GM19023 (cell line): Measurements from ENCODE around the gene FGF12.

ENCODE experiments used
- ATAC-seq: cut with Tn5 transposase; IDR thresholded peaks from one replicate; pipeline ENCODE4 v1.9.1; 2021; ENCODE audit warnings: mild to moderate bottlenecking, moderate library complexity; ENCODE audit not compliant: unreplicated experiment

FGF12 gene

DNA sequence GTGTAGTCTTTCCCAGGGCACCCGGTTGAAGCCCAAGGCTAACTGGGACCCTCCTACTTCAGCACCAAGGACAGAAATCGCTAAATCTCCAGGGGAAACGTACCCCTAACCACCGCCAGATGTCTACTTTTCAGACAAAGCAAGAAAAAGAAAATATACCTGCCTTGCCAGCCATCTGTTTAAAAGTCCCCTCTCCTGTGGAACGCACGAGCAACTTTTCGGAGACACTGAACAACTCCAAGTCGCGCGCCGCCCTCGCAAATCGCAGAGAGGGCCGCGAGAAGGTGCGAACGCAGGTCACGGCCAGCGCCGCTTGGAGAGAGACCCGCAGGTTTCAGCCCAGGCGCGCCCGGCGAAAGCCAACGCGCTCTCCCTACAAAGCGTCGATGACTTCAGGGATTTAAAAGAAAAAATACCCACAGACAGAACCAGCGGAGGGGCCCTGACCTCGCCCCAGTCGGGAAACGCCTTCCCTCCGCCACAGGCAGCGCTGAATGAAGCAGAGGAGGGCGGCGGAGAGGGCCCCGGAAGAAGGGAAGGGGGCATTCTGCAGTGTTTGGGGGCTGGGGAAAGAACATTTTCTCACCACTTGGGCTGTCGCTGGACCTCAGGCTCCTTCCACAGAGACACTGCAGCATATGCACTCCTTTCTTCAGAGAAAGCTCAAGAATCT, 213.1 kb downstream of the FGF12 start:
- ATAC-seq: no peak

DNA sequence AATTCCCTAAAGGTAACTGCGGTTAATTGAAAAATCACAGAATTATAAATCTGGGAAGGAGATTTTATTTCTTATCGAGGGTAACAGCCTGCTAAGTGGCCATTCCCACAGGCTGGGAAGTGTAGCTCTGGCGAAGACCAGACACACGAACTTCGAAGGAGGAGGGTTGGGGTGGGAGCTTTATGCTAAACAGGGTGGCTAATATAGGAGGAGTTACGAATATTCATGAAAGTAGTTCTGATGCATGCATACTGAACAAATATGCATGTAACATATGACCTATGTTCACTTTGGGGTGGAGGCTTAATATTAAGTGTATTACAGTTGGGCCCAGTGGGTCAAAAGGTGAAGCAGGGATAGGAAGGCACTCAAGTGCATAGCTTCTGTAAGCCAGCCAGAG, 221.6 kb downstream of the FGF12 start:
- no peak for ATAC-seq

DNA sequence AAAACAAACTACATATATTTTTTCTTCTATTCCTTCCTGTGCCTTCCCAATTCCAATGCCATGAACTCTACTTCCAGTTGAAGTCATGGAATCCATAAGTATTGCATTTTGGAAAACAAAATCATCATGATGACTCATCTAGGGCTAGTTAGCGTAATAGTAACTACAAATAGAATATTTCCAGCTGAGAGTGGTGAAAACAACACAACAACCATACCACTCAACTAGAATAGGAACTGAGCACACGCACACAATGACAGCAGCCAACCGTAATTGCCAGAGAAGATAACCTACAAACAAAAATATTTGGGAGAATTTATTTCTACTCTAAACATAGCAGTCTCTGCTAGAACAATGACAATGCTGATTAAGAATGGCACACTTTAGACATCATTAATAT, 225.9 kb downstream of the FGF12 start:
- no peak for ATAC-seq

DNA sequence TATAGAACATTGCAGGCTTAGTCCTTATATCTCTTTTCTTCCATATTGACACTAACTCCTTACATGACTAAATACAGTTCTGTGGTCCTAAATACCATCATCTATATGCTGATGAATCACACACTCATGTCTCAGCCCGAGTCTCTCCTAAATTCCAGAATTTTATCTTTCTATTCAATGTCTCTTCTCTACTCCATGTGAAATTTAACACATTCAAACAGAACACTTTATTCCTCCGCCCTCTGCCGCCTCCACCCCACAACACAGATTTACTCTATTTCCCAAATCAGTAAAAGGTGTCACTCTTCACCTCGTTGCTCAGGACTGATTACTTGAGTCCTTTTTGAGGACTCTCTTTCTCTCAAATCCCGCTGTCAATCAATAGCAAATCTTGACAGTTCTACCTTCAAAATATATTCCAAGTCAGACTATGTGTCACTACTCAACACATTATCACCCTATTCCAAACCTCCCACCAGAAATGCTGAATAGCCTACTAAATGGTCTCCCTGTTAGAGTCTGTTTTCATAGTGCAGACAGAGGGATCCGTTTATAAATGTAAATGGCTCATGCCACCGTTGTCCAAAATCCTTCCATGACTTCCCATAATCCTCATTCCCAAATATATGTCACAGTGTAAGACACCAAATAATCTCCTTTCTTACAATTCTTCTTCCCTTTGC, 230.3 kb downstream of the FGF12 start:
- ATAC-seq: no peak

DNA sequence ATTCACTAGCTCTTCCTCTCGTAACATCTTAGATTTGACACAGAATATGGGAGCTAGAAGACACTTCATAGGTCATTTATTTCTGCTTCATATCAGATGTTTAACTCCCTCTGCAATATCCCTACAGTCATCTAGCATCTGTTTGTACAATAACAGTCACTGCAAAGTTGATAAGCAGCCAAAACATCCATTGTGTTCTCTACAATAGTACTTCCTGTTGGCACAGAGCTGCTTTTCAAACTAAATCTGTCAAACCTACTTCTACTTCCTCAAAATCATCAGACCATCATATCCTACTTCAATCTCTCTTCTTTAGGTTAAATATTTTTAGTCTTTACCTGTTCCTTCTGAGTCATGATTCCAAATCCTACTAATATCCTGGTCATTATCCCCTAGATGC, 233.2 kb downstream of the FGF12 start:
- no peak for ATAC-seq

DNA sequence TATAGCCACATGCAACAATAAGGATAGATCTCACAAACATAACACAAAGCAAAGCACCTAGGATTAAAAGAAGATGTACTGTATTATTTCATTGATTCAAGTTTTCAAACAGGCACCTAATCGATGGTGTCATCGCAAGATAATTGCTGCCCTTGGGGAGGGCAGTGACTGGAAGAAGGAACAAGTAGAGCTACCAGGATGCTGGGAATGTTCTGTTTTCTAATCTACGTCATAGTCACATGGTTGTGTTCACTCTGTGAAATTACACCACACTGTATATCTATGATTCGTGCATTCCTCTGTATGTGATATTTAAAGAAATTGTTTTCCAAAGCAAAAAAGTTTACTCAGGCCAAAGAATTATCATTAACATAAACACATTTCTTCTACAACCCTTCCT, 236.6 kb downstream of the FGF12 start:
- no peak for ATAC-seq

- ATAC-seq: no peak
Observed at GRCh38 chr3:192489579-192489978, 237.8 kb downstream of the FGF12 start.

DNA sequence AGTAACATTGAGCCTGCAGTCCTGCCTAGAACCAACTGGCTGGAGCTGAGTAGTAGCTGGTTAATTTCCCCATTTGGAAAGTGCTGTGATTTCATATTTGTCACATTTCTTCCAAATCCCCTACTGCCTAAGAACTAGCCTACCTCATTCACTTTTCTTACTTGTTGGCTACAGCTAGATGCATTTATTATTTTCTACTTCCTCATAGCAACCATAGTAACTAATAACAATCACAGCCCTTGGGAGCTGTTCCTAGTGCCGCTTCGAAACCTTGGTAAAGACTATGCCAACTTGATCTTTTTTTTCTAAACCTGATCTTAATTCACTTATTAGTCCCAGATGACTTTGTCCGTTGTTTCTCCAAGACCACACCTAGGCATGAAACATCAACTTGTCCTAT, 240.3 kb downstream of the FGF12 start:
- ATAC-seq: no peak

DNA sequence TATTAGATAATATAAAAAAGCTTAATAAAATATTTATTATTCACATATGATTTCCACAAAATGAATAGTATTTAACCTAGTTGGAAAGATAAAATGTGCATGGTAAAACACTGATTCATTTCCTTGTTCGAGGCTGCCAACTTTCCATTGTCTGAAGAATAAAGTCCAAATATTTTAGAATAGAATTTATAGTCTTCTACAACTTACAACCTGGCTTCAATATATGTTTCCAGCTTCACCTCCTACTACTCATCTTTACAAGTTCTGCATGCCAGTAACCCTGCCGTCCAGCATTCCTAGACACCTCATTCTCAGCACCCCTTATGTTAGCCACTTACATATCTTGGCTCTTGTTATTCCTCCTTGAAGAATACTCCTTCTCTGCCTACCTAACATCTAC, 244.5 kb downstream of the FGF12 start:
- ATAC-seq: no peak

DNA sequence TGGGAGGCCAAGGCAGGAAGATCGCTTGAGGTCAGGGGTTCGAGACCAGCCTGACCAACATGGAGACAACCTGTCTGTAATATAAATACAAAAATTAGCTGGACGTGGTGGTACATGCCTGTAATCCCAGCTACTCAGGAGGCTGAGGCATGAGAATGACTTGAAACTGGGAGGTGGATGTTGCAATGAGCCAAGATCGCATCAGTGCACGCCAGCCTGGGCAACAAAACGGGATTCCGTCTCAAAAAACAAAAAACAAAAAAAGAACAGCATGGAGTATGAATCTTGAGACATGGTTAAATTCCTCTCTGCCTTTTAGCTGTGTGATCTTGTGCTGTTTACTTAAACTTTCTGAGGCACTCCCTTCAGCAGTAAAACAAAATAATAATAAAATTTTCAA, 244.9 kb downstream of the FGF12 start:
- no peak for ATAC-seq

GRCh38 chr3:192481638-192482037, 245.7 kb downstream of the FGF12 start:
- ATAC-seq: no peak

DNA sequence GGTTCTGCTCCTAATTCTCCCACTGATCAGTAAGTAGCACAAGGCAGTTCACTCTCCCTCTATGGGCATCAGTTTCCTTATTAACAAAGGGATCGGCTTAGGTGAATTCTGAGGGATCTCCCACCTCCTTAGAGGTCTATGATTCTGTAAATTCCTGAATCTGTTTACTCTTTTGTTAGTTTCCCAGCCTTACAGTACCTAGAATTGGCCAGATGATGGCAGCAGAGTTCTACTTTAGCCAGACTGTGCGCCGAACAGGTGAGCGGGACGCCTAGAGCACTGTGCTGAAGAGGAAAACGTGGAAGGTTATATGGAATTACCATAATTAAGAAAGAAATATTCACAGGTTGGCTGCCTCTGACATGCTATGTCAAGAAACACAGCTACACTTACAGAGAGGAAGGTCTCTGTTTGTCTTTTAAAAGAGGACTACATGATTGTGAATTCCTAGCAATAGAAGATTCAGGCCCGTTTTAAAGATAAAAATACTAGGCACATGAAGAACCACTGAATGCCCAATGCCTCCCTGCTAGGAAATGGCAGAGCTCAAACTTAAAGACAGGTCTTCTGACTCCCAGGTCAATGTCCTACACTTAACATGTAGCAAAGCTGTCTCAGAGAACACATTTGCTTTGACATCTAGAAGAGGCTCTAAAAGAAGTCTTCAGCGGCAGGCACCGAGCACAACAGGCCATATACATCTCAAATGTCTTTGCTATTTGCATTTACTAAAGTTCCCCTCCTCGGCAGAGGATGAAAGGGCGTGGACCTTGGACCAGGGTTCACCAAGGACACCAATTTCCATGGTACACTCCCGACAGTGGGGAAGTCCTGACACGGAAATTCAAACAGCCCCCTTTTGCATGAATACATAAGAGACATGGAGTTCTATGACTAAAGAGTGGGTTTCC, 259.9 kb downstream of the FGF12 start:
- ATAC-seq: peak; percentile 91

DNA sequence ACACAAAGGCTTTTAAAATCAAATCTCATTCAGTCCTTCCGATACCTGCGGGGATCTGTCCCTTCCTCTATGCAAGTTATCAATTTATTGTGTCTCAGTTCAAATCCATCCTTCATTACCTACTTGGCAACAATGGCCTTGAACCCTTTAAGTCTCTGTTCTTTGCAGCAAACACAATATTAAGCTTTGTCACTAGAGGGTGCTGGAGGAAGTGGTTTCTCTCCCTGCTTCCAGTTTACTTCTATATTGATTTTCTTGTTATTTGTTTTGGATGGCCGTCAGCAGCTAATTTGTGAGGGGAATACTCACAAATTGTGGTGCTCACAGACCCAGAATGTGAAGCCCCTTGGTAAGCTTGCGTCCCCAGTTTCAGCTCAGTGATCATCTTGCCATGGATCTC, 278.3 kb downstream of the FGF12 start:
- no peak for ATAC-seq

DNA sequence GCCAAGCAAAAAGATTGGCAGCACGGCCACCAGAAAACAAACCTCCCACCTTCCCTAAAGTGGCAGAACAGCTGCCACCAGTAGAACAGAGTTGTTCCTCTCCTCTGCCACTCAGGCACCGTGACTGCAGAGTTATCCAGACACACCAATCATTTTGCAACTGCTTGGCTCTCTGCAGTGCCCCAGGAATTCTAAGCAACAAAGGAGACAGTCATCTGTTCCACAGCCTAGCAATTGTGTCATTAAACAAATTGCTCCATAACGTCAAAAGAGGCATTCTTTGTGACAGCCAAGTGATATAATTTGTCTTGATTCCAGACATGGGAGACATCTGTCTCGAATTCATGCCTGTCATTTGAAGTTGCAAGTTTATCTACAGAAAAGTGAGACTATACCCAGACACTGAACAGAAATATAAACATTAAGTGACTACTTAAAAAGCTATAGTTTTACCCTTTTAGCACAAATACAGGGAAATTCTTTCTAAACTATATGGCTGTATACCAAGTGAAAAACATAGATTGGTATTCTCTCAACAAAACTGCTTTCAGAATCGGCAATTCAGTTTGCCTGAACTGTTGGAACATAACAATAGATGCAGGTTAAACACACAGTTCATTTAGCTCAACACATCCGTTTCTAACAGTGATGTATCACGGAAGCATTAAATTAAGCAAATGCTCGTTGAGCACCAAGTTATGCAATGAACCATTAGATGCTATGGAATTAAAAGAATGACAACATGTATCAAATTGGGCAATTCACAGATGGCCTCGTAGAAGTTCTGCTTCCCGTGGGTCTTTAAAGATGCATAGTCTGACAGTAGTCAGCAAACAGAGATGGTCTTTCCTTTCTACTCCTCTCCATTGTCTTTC, 281.3 kb downstream of the FGF12 start:
- ATAC-seq: no peak

- ATAC-seq: no peak
Observed at GRCh38 chr3:192444791-192445106, 282.6 kb downstream of the FGF12 start.

DNA sequence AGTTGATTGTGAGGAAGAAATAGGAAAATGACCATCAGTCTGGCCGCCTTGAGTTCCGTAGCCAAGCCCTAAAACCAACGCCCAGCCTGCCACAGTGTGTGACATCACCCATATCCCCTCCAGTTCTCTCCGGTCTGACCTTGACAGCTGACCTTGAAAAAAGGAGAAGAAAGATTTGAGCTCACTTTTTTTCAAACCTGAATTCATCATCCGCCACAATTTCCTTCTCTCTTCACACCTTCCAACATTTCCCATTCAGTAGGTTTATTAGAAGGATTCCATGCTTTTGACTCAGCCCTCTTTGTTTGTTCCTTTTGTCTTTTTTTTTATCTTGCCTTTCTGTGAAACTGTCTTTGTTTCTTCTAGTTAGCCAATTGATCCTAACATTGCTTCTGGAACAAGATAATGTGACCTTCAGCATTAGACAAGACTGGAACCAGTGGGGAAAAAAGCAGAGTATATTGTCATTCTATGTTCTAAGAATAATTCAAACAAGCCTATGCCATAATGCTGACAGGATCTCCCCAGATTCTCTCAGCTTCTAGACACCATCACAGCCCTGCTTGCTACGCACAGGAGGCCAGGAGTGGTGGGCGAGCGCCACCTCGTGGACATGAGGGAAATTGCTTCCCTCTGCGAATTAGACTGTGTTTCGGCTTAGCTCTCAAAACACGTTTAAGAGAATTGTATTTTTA, 283.1 kb downstream of the FGF12 start:
- ATAC-seq: peak; percentile 94

DNA sequence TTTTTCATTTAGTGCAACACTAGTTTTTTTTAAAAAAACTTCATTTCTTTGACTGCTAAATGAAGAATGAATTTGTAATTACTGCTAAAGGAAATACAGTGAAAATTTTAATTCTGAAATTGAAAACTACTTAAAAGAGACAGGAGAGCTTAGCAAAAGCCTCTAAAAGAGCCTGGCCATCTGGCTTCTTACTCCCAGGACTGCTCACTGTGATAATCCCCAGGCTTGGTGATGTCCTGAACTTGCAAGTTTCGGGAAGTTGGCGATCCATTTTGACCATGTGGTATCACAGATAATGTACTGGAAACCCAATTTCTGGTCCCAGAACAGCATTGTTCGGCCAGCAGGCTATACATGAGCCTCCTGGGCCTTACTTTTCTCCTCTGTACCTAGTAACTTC, 292.1 kb downstream of the FGF12 start:
- no peak for ATAC-seq

DNA sequence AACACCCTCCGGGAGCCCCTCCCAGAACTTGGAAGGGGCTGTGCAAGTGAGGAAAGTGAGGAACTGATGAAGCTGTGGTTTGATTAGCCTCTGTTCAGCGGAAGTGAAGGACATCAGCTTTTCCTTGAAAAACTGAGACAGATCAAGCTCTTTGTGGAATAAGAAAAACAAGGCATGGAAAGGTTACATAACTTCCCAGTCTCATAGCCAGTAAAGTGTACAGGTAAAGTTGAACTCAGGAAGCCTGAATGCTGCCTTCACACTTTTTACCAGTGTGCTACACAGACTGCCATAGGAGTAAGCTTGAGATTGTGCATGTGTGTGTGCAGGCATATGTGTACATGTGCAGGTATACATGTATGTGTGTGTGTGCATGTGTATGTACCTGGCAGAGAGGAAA, 293.2 kb downstream of the FGF12 start:
- no peak for ATAC-seq

- no peak for ATAC-seq
Observed at GRCh38 chr3:192433704-192434103, 293.6 kb downstream of the FGF12 start.

DNA sequence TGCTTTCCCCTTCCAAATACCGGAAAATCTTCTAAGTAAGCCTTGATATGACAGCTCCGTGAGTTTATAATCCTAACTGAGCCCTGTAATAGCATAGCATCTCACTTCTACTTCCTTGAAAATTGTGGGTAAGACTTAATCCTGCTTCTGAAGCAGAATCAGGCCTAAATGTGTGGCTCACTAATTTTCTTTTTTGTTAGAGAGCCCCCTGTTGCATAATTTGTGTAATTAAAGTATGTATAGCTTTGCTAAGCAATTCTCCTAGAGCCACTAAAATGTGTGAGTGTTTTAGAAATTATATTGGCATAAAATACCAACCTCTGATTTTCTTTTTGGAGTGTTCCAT, 304.4 kb downstream of the FGF12 start:
- no peak for ATAC-seq
